Activated CD8-positive, alpha-beta memory T cell treated with anti-CD3 and anti-CD28 coated beads, Interleukin-2, amount 10 ng/mL, durations not matched to agents 7 days and 5 days (primary cell): ENCODE results near the gene LIN37. TPM values are rescaled to one million over a fixed set of nuclear protein-coding genes. Genes with fewer than 3 reads are reported as not detected.
A peak's percentile ranks its signal among the peaks of the same experiment; 100 is the strongest.
"Not testable (repeated sequence)": the region's sequence is repeated elsewhere in the genome, so short reads cannot be mapped to it uniquely, and the experiment has no call there.

ENCODE experiments used
- ATAC-seq: fragments of 150-1000 bp; cut with Tn5 transposase; one replicate; pipeline ENCODE4 v1.10.0; 2021; ENCODE audit warnings: moderate library complexity
- CTCF ChIA-PET: fragments of 350-600 bp; sonication (Branson Sonifier 250); formaldehyde crosslinking; loops from one replicate; lab custom pipeline; 2021; ENCODE audit warnings: antibody characterized with exemption; lab: Charles Lee
- DNase-seq: peaks from one replicate; pipeline ENCODE4 v3.0.0-alpha.2; 2020
- H3K27ac Mint-ChIP-seq: one replicate; pipeline ENCODE4 v1.8.0; 2021; ENCODE audit warnings: mild to moderate bottlenecking, mixed read lengths
- H3K27me3 Mint-ChIP-seq: one replicate; pipeline ENCODE4 v1.8.0; 2021; ENCODE audit warnings: mixed read lengths
- H3K36me3 Mint-ChIP-seq: one replicate; pipeline ENCODE4 v1.8.0; 2021; ENCODE audit warnings: mild to moderate bottlenecking, mixed read lengths
- H3K4me1 Mint-ChIP-seq: one replicate; pipeline ENCODE4 v1.8.0; 2021; ENCODE audit warnings: mixed read lengths
- H3K4me3 Mint-ChIP-seq: one replicate; pipeline ENCODE4 v1.8.0; 2021; ENCODE audit warnings: mild to moderate bottlenecking, moderate library complexity, mixed read lengths
- H3K9me3 Mint-ChIP-seq: one replicate; pipeline ENCODE4 v1.8.0; 2022; ENCODE audit warnings: low read depth, mixed read lengths
- total RNA-seq, 2 experiments: library from RNA; stranded (reverse); gene quantifications; one replicate each; pipeline ENCODE4 v1.2.3, GENCODE V29; 2021

LIN37 gene
- total RNA-seq, 2 experiments from 2014 or later: 8.9 to 9.2 TPM

DNA sequence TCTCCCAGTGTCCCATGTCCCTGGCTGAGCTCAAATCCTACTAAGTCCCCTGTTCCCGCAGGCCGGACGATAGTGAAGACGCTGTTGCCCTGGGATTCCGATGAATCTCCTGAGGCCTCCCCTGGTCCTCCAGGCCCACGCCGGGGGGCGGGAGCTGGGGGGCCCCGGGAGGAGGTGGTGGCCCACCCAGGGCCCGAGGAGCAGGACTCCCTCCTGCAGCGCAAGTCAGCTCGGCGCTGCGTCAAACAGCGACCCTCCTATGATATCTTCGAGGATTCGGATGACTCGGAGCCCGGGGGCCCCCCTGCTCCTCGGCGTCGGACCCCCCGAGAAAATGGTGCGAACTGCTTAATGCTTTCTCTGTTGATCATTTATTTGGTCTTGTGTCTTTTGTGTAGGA, 24.7 kb upstream of the LIN37 start:
- CTCF ChIA-PET: interaction anchor here (0.8 to 1.4 kb wide), 3 partner anchors 17 to 39 kb away, joined by 3 to 4 read pairs (median 3); partner anchors contain the start of genes PSENEN and U2AF1L4
- DNase-seq: no peak
- Mint-ChIP-seq H3K36me3 (peaks cover 58% of the 10 kb centered on the region), H3K9me3 (no peaks in the 10 kb centered on the region), H3K27me3 (no peaks in the 10 kb centered on the region), H3K4me1 (peaks cover 13% of the 10 kb centered on the region), H3K27ac (no peak overlapping the region), H3K4me3 (no peak overlapping the region)
- ATAC-seq: no peak

DNA sequence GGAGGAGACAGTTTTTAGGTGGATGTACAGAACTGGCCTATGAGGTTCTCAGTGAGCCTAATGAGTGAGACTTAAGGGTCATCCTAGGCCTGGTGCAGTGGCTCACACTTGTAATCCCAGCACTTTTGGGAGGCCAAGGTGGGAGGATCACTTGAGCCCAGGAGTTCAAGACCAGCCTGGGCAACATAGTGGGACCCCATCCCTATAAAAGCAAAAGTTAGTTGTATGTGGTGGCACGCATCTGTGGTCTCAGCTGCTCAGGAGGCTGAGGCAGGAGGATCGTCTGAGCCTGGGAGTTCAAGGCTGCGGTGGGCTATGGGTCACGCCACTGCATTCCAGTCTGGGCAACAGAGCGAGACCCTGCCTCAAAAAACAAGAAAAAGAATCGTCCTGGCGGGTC, 24.2 kb upstream of the LIN37 start:
- ATAC-seq, H3K27me3 Mint-ChIP-seq, H3K4me3 Mint-ChIP-seq, H3K9me3 Mint-ChIP-seq, H3K27ac Mint-ChIP-seq, DNase-seq: not testable (repeated sequence)
- Mint-ChIP-seq H3K4me1 (peaks cover 11% of the 10 kb centered on the region), H3K36me3 (peaks cover 60% of the 10 kb centered on the region)
- CTCF ChIA-PET: interaction anchor here (1.1 to 1.4 kb wide), 2 partner anchors 16 to 21 kb away, joined by 3 to 4 read pairs; partner anchors contain the start of genes PSENEN and U2AF1L4

GRCh38 chr19:35724560-35724959, 23.8 kb upstream of the LIN37 start:
- H3K27ac Mint-ChIP-seq: no peak overlapping the region
- peaks cover 6% of the 10 kb centered on the region for H3K4me1 Mint-ChIP-seq
- DNase-seq (no peak), ATAC-seq (no peak)
- H3K36me3 Mint-ChIP-seq: peaks cover 62% of the 10 kb centered on the region
- CTCF ChIA-PET: interaction anchor here (1.4 kb wide), 1 partner anchor 20 kb away, joined by 3 read pairs; the partner anchor contains the start of genes PSENEN and U2AF1L4
- no peaks in the 10 kb centered on the region for H3K9me3 Mint-ChIP-seq
- H3K4me3 Mint-ChIP-seq: no peak overlapping the region
- H3K27me3 Mint-ChIP-seq: no peaks in the 10 kb centered on the region

GRCh38 chr19:35725216-35725861, 23.0 kb upstream of the LIN37 start:
- Mint-ChIP-seq H3K27ac (no peak overlapping the region), H3K9me3 (no peaks in the 10 kb centered on the region), H3K36me3 (peaks cover 62% of the 10 kb centered on the region), H3K4me1 (peaks cover 1% of the 10 kb centered on the region), H3K27me3 (no peaks in the 10 kb centered on the region), H3K4me3 (no peak overlapping the region)
- no peak for DNase-seq
- no peak for ATAC-seq
- CTCF ChIA-PET: interaction anchor here (1.4 kb wide), 1 partner anchor 20 kb away, joined by 3 read pairs; the partner anchor contains the start of genes PSENEN and U2AF1L4

GRCh38 chr19:35727053-35727955, 21.1 kb upstream of the LIN37 start:
- ATAC-seq: no peak
- Mint-ChIP-seq H3K27ac (no peak overlapping the region), H3K9me3 (no peaks in the 10 kb centered on the region), H3K4me3 (no peak overlapping the region), H3K4me1 (no peaks in the 10 kb centered on the region), H3K36me3 (peaks cover 66% of the 10 kb centered on the region), H3K27me3 (no peaks in the 10 kb centered on the region)
- CTCF ChIA-PET: interaction anchor here (2.0 kb wide), 1 partner anchor 10 kb away, joined by 9 read pairs; no protein-coding TSS in a partner anchor
- DNase-seq: no peak

DNA sequence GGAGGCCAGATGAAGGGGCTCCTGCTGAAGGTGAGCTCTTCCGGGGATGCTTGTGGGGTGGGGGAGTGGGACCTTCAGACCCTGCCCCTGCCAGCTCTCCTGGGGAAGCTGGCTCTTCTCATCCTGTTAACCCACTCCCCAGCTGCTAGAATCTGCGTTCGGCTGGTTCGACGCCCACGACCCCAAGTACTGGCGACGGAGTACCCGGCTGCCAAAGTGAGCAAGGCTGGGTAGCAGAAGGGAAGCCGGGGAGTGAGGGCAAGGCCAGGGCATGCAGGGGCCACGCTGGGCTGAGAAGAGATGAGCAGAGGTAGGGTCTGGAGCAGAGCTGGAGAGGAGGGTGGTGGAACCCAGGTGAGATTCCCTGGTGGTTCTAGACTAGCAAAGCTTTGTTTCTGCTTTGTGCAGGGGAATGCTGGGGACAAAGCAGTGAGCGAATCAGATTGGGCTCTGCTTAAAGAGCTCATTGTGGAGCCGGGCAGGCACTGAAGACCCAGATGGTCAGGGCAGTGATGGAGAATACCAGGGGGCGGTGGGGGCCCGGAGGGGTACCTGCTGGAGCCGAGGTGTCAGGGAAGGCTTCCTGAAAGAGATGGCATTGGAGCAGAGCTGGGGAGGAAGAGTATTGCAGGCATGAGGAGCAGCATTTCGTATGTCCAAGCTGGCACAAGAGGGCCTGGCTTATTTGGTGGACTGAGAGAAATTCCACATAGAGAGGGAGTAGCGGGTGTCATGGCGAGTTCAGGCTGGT, 20.2 kb upstream of the LIN37 start:
- Mint-ChIP-seq H3K4me1 (no peaks in the 10 kb centered on the region), H3K27me3 (no peaks in the 10 kb centered on the region), H3K9me3 (no peaks in the 10 kb centered on the region), H3K27ac (no peak overlapping the region), H3K36me3 (peaks cover 62% of the 10 kb centered on the region), H3K4me3 (no peak overlapping the region)
- CTCF ChIA-PET: interaction anchor here (1.2 kb wide), 1 partner anchor 9 kb away, joined by 3 read pairs; no protein-coding TSS in a partner anchor
- no peak for DNase-seq
- no peak for ATAC-seq

DNA sequence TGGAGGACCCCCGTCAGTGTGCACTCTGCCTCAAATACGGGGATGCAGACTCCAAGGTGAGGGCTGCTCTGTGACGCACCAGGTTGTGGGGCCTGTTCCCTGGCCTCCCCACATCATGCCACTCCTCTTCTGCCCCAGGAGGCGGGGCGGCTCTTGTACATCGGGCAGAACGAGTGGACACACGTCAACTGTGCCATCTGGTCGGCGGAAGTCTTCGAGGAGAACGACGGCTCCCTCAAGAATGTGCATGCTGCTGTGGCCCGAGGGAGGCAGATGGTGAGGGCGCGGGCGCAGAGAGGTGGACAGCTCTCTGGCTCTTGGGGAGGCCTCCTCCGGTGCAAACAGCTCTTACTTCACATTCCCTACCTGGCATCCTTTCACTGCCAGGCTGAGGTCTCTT, 19.4 kb upstream of the LIN37 start:
- peaks cover 57% of the 10 kb centered on the region for H3K36me3 Mint-ChIP-seq
- H3K27ac Mint-ChIP-seq: no peak overlapping the region
- CTCF ChIA-PET: interaction anchor here (1.2 kb wide), 1 partner anchor 10 kb away, joined by 3 read pairs; no protein-coding TSS in a partner anchor
- H3K9me3 Mint-ChIP-seq: no peaks in the 10 kb centered on the region
- no peak for ATAC-seq
- no peaks in the 10 kb centered on the region for H3K4me1 Mint-ChIP-seq
- no peaks in the 10 kb centered on the region for H3K27me3 Mint-ChIP-seq
- no peak overlapping the region for H3K4me3 Mint-ChIP-seq
- no peak for DNase-seq

GRCh38 chr19:35729763-35730162, 18.6 kb upstream of the LIN37 start:
- H3K9me3 Mint-ChIP-seq: no peaks in the 10 kb centered on the region
- CTCF ChIA-PET: no interaction called here
- no peak for ATAC-seq
- no peak overlapping the region for H3K27ac Mint-ChIP-seq
- H3K4me1 Mint-ChIP-seq: no peaks in the 10 kb centered on the region
- peaks cover 58% of the 10 kb centered on the region for H3K36me3 Mint-ChIP-seq
- no peak overlapping the region for H3K4me3 Mint-ChIP-seq
- DNase-seq: no peak
- no peaks in the 10 kb centered on the region for H3K27me3 Mint-ChIP-seq

GRCh38 chr19:35730326-35730725, 18.1 kb upstream of the LIN37 start:
- DNase-seq: no peak
- no peak for ATAC-seq
- no peaks in the 10 kb centered on the region for H3K9me3 Mint-ChIP-seq
- H3K27me3 Mint-ChIP-seq: no peaks in the 10 kb centered on the region
- H3K27ac Mint-ChIP-seq: no peak overlapping the region
- CTCF ChIA-PET: interaction anchor here (0.6 kb wide), 1 partner anchor 187 kb away, joined by 3 read pairs; no protein-coding TSS in a partner anchor
- no peaks in the 10 kb centered on the region for H3K4me1 Mint-ChIP-seq
- peaks cover 55% of the 10 kb centered on the region for H3K36me3 Mint-ChIP-seq
- no peak overlapping the region for H3K4me3 Mint-ChIP-seq

DNA sequence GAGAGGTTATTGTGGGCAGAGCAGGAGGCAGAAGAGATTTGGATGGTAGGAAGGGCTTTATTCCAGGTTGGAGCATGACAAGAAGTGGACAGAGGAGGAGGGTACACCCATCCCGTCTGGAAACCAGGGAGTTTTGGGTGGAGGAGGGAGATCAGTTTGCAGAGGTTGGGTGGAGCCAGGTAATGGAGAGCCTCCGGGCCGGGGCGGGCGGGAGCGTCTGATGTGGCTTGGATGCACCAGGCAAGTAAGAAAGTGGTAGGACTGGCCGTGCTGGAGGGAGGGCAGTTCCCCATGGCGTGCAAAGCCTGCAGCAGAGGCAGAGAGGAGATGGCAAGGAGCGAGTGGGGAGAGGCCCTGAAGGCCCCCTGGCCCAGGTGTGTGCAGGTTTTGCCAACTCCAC, 17.0 kb upstream of the LIN37 start:
- Mint-ChIP-seq H3K36me3 (peaks cover 49% of the 10 kb centered on the region), H3K27ac (peak overlapping the region; percentile 20), H3K4me1 (no peaks in the 10 kb centered on the region), H3K27me3 (no peaks in the 10 kb centered on the region), H3K4me3 (no peak overlapping the region), H3K9me3 (no peaks in the 10 kb centered on the region)
- no peak for DNase-seq
- no peak for ATAC-seq
- CTCF ChIA-PET: interaction anchor here (1.6 kb wide), 1 partner anchor 88 kb away, joined by 3 read pairs; no protein-coding TSS in a partner anchor

DNA sequence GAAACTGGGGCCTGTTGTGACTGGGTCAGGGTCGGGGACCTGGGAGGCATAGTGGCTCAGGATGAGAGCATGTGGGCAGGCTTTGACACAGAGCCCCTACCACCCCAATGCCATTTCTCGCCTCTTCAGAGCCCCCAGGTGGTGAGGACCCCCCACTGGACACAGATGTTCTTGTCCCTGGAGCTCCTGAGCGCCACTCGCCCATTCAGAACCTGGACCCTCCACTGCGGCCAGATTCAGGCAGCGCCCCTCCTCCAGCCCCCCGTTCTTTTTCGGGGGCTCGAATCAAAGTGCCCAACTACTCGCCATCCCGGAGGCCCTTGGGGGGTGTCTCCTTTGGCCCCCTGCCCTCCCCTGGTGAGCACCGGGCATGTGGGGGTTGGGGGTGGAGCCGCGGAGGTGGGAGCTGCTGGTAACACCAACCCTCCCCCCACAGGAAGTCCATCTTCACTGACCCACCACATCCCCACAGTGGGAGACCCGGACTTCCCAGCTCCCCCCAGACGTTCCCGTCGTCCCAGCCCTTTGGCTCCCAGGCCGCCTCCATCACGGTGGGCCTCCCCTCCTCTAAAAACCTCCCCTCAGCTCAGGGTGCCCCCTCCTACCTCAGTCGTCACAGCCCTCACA, 16.5 kb upstream of the LIN37 start:
- H3K27me3 Mint-ChIP-seq: no peaks in the 10 kb centered on the region
- ATAC-seq (no peak), DNase-seq (no peak)
- peaks cover 48% of the 10 kb centered on the region for H3K36me3 Mint-ChIP-seq
- no peak overlapping the region for H3K4me3 Mint-ChIP-seq
- CTCF ChIA-PET: interaction anchor here (1.6 kb wide), 1 partner anchor 87 kb away, joined by 3 read pairs; no protein-coding TSS in a partner anchor
- no peaks in the 10 kb centered on the region for H3K9me3 Mint-ChIP-seq
- H3K4me1 Mint-ChIP-seq: no peaks in the 10 kb centered on the region
- no peak overlapping the region for H3K27ac Mint-ChIP-seq

- Mint-ChIP-seq H3K9me3 (no peaks in the 10 kb centered on the region), H3K36me3 (peaks cover 46% of the 10 kb centered on the region)
- ATAC-seq: no peak
Measured at GRCh38 chr19:35732540-35733179, 15.7 kb upstream of the LIN37 start.

More at GRCh38 chr19:35732540-35733179, 15.7 kb upstream of the LIN37 start:
- no peak overlapping the region for H3K27ac Mint-ChIP-seq
- CTCF ChIA-PET: interaction anchor here (1.6 kb wide), 1 partner anchor 87 kb away, joined by 3 read pairs; no protein-coding TSS in a partner anchor
- DNase-seq: no peak
- no peaks in the 10 kb centered on the region for H3K27me3 Mint-ChIP-seq
- peaks cover 2% of the 10 kb centered on the region for H3K4me1 Mint-ChIP-seq
- H3K4me3 Mint-ChIP-seq: no peak overlapping the region
